Neural cell (in vitro differentiated cells): ENCODE measurements around the gene RPL28.

Experiments used
- CTCF ChIP-seq: fragments of 450-650 bp; IDR thresholded peaks from 2 replicates; pipeline ENCODE4 v1.5.1; 2014; ENCODE audit warnings: antibody characterized with exemption, mild to moderate bottlenecking, moderate library complexity; ENCODE audit not compliant: poor library complexity, severe bottlenecking
- EP300 ChIP-seq: fragments of 450-650 bp; conservative IDR thresholded peaks from 2 replicates; pipeline ENCODE4 v1.6.1; 2014; ENCODE audit warnings: antibody characterized with exemption, mild to moderate bottlenecking, moderate library complexity; ENCODE audit not compliant: poor library complexity, severe bottlenecking
- EZH2 ChIP-seq: fragments of 200-600, 300-800 bp; shearing (Covaris generic), sonication (generic); IDR thresholded peaks from 2 replicates; pipeline ENCODE4 v1.6.1; 2014; ENCODE audit warnings: antibody characterized with exemption, low read length, borderline replicate concordance, mild to moderate bottlenecking; ENCODE audit not compliant: insufficient read depth, poor library complexity, severe bottlenecking
- MXI1 ChIP-seq: fragments of 450-650 bp; conservative IDR thresholded peaks from 2 replicates; pipeline ENCODE4 v1.6.1; 2014; ENCODE audit warnings: antibody characterized with exemption, mild to moderate bottlenecking; ENCODE audit not compliant: poor library complexity, severe bottlenecking
- POLR2AphosphoS5 ChIP-seq: IDR thresholded peaks from 2 replicates; pipeline ENCODE4 v1.6.1; 2012
- RAD21 ChIP-seq: fragments of 450-650 bp; conservative IDR thresholded peaks from 2 replicates; pipeline ENCODE4 v1.6.1; 2014; ENCODE audit warnings: antibody characterized with exemption, mild to moderate bottlenecking, moderate library complexity
- REST ChIP-seq: IDR thresholded peaks from 2 replicates; pipeline ENCODE4 v1.6.1; 2012; ENCODE audit warnings: borderline replicate concordance
- SMC3 ChIP-seq: fragments of 450-650 bp; conservative IDR thresholded peaks from 2 replicates; pipeline ENCODE4 v1.6.1; 2014; ENCODE audit warnings: antibody characterized with exemption, mild to moderate bottlenecking, moderate library complexity; ENCODE audit not compliant: poor library complexity
- TAF1 ChIP-seq: IDR thresholded peaks from 2 replicates; pipeline ENCODE4 v1.6.1; 2012; ENCODE audit warnings: low read depth

GRCh38 chr19:55353356-55353802 lies 32.4 kb upstream of the RPL28 start:
- peak; percentile 14 for TF ChIP-seq CTCF
- TF ChIP-seq EZH2, result no peak
- no peak for TF ChIP-seq SMC3
- TF ChIP-seq TAF1, result no peak
- no peak for TF ChIP-seq REST
- TF ChIP-seq MXI1, result no peak
- no peak for TF ChIP-seq RAD21
- peak; percentile 4 for TF ChIP-seq POLR2AphosphoS5
- no peak for TF ChIP-seq EP300
